Stimulated activated CD8-positive, alpha-beta memory T cell treated with anti-CD3 and anti-CD28 coated beads, Interleukin-12 subunit alpha, Interleukin-12 subunit beta, amount 100 ng/mL, for 24 hours (primary cell): ENCODE measurements around the gene IFI44.

Experiments used
- DNase-seq: peaks from one replicate; pipeline ENCODE4 v3.0.0-alpha.2; 2020; ENCODE audit errors: extremely low read depth

IFI44 gene, protein sequence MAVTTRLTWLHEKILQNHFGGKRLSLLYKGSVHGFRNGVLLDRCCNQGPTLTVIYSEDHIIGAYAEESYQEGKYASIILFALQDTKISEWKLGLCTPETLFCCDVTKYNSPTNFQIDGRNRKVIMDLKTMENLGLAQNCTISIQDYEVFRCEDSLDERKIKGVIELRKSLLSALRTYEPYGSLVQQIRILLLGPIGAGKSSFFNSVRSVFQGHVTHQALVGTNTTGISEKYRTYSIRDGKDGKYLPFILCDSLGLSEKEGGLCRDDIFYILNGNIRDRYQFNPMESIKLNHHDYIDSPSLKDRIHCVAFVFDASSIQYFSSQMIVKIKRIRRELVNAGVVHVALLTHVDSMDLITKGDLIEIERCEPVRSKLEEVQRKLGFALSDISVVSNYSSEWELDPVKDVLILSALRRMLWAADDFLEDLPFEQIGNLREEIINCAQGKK

GRCh38 chr1:78649628-78650027 is at the start of gene IFI44:
Gene IFI44, plus strand, starts transcription at chr1:78649831. Its CDS starts 365 bp downstream, at chr1:78650196.
- peak; percentile 35 for DNase-seq

DNA sequence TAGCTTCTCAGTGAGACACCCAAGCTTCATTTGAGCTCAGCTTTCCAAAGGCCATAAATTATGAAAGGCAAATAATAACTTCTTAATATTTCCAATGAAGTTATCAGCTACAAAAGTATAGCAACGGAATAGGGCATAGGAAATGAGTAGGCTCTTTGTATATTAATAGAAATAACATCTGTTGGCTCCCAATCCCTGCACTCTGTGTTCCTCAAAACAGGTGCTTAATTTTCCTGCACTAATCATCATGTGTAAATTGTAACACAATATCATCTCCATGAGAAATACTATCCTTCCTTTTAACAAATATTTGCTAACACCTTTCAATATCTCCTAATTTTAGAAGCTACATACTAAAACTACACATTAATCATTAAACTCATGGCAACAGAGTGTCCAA is 48.6 kb upstream of the IFI44 start:
- no peak for DNase-seq

GRCh38 chr1:78603206-78603605 is 46.4 kb upstream of the IFI44 start:
- no peak for DNase-seq

DNA sequence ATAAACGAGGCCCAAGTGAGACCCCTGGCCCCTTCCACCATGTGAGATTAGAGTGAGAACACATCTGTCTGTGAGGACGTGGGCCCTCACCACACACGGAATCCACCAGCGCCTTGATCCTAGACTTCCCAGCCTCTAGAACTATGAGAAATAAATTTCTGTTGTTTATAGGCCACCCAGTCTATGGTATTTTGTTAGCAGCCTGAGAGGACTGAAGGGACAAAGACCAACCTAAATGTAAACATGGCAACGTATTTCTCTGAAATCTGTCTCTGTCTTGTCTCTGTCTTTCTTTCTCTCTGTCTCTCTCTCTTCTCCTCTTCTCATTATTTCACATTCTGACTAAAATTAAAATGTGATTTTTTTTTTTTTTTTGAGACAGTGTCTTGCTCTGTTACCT is 45.0 kb upstream of the IFI44 start:
- no peak for DNase-seq

DNA sequence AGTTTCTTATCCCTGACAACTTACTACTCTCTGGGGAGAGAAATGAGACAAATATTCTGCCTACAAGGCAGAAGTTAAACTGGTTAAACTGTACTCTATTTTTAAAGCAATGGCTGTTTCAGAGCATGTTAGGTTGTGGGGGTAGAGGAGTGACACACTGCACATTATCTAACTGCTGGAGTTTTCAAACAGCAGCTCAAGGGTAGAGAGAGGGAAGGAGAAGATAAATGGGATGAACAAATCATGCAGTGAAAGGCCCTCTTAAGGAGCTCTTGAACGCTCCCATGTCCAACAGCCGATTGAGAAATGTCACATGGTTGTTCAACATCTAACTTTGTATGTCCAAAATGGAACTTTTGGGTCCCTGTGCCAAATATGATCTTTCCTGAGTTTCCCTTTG is 43.4 kb upstream of the IFI44 start:
- DNase-seq = no peak

DNA sequence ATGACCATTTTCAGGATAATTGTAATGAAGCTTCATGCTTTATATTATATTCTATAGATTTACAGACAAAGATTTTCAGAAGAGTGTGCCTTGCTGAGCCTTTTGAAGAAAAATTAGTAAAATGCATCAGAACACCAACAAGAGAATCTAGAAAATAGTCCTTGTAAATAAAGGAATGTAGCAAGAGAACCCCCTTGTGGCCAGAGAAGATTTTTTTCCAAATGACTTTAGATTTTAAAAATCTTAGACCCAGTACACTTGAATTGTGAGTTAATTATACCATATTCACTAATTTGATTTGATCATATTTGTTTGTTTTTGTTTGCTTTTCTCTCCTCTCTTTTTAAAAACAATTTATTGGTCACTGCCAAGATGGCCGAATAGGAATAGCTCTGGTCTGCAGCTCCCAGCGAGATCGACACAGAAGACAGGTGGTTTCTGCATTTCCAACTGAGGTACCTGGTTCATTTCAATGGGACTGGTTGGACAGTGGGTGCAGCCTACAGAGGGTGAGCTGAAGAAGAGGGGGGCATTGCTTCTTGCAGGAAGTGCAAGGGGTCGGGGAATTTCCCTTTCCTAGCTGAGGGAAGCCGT is 42.2 kb upstream of the IFI44 start:
- no peak for DNase-seq

DNA sequence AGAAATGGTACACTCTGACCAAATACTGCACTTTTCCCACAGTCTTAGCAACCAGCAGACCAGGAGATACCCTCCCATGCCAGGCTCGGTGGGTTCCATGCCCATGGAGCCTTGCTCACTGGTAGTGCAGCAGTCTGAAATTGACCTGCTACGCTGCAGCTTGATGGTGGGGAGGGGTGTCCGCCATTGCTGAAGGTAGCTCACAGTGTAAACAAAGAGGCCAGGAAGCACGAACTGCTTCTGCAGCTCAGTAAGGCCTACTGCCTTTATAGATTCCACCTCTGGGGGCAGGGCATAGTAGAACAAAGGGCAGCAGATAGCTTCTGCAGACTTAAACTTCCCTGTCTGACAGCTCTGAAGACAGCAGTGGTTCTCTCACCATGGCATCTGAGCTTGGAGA is 41.7 kb upstream of the IFI44 start:
- DNase-seq = no peak

- no peak for DNase-seq
These were observed 32.0 kb upstream of the IFI44 start for GRCh38 chr1:78617615-78618026.

DNA sequence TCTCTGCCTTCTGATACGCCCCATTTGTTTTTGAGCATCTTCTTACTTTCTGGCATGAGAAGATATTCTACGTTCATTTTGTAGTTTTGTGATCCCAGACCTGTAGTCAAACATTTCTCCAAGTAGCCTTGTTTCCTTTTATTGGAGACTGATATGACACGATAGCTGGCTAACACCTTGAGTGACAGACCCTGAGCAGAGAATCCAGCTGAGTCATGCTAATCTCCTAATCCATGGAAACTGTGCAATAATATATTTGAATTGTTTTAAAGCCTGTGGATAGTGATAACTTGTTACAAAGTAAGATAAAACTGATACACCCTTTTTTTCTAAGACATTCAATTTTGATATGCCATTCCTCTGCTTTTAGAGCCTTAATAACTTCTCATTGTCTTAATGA is 30.6 kb upstream of the IFI44 start:
- DNase-seq = no peak

GRCh38 chr1:78619446-78619802 is 30.2 kb upstream of the IFI44 start:
- no peak for DNase-seq

DNA sequence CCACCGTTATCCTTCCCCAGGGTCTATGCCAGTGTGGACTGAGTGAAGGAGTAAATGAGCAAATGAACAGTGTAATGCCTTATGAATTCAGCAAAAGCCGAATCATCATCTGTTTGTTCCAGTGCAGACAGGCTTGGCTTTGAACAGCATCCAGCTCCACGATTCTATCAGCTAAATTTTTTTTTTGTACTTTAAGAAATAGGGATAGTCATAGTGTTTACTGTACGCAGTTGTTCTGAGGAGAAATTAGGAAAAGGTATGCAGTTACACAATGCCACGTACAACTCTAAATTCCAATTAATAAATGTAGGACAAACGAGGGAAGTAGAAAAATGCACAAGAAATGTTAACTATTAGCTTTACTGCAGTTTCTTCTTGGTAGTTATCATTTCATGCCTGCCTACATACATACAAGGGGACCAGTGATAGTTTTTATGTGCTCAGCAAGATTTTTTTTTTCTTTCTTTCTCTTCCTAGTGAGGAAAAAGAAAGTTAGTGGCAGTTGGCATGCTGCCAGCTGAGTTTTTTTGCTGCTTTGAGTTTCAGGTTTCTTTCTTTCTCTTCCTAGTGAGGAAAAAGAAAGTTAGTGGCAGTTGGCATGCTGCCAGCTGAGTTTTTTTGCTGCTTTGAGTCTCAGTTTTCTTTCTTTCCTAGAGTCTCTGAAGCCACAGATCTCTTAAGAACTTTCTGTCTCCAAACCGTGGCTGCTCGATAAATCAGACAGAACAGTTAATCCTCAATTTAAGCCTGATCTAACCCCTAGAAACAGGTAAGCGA is 29.6 kb upstream of the IFI44 start, which contains the start of gene IFI44L:
Gene IFI44L, plus strand, starts transcription at position 646 of the 777 bp plus-strand sequence. CDS start 7,468 bp downstream, outside the sequence.
- DNase-seq = peak; percentile 5

DNA sequence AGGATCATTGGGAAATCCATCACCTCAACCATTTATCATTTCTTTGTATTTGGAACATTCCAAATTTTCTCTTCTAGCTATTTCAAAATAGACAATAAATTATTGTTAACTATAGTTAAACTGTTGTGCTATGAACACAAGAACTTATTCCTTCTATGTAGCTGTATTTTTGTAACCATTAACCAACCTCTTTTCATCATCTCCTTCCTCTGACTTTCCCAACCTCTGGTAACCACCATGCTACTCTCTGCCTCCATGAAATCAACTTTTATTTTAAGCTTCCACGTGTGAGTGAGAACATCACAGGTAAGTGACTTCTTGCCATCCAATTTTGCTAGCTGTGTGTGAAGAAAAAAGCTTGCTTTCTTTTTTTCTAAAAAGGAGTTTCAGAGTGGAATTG is 29.0 kb upstream of the IFI44 start:
- no peak for DNase-seq

DNA sequence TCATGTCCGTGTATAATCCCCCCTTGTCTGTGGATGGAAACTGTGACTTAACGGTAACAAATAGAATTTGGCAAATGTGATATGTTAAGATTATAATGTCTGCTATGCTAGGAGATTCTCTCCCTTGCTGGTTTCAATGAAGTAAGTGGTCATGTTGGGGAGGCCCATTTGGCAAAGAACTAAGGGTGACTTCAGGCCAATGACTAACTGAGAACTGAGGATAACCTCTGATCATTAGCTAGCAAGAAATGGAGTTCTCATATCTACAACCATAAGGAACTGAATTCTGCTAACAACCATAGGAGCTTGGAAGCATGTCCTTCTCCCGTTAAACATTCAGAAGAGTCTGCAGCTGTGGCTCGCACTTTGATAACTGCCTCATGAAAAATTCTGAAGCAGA is 27.1 kb upstream of the IFI44 start:
- DNase-seq = no peak

GRCh38 chr1:78624035-78624434 is 25.6 kb upstream of the IFI44 start:
- no peak for DNase-seq

DNA sequence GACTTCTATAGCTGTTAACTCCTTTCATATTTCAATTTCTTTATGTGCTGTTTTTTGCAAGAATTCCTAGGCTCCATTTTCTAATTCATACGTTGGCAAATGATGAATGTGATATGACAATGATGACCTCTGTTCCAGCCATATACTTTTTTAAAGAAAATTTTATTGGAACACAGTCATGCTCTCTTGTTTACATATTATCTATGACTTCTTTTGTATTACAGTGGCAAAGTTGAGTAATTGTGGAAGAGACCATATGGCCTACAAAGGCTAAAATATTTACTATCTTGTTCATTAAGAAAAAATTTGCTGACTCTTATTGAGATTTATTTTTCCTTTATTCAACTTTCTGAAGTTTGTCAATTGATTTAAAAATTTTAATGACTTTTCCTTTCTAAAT is 22.3 kb upstream of the IFI44 start:
- DNase-seq = no peak

DNA sequence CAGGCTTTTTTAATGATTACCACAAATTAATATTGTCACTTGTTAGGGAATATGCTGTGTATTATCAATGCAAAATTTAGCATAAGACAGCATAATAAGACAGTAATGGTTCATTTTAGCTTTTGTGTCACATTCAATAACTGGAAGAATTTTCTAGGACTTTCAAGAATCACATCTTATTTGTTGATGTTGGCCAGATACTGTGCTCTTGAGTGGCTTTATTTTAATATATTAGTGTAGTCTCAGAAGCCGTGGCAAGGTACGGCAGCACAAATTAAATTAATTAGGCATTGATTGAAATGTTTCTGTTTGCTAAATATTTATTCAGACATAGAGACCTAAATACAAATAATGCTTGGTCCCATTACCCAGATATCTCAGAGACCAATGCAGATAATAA is 19.0 kb upstream of the IFI44 start:
- no peak for DNase-seq

DNA sequence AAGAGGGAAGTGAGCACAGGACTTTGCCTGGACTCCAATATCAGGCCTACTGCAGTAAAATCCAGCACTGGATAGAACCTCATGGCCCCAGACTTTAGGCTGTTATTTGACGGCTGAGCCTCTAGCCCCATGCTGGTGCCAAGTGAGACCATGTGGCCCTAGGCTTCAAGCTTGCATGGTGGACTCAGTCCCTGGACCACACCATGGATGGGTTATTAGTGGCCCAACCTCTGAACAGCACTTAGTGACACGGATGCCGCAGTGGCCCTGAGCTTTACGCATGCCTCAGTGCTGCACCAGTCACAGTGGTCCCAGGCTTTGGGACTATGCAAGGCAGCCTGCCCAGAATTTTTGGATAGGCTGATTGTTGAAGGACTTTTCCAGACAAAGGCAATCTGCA is 16.4 kb upstream of the IFI44 start:
- no peak for DNase-seq

DNA sequence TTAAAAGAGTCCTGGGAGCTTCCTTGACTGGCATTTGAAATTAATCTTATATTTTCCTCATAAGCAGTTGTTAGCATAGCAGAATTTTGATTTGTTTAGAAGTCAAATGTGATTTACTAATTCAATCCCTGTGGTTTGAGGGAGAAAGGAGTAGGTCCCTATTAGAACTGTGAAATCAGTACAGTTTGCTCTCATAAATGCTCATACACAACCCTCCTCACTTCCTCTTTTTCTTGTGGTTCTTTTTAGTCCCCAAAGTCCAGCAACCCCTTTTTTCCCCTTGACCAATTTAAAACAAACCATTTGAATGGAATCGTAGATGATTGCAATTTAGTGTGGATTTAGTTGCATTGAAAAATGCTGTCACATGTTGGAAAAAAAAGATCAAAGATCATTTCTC is 9.2 kb upstream of the IFI44 start:
- no peak for DNase-seq

DNA sequence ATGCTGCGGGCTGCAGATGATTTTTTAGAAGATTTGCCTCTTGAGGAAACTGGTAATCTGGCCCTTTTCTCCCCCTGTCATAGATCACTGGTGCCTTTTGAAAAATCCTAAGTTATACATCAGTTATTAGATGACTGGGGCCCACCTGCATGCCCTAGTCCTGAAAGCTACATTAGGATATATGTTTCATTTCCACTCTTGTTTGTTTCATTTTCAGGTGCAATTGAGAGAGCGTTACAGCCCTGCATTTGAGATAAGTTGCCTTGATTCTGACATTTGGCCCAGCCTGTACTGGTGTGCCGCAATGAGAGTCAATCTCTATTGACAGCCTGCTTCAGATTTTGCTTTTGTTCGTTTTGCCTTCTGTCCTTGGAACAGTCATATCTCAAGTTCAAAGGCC is 8.1 kb upstream of the IFI44 start:
- DNase-seq = no peak

DNA sequence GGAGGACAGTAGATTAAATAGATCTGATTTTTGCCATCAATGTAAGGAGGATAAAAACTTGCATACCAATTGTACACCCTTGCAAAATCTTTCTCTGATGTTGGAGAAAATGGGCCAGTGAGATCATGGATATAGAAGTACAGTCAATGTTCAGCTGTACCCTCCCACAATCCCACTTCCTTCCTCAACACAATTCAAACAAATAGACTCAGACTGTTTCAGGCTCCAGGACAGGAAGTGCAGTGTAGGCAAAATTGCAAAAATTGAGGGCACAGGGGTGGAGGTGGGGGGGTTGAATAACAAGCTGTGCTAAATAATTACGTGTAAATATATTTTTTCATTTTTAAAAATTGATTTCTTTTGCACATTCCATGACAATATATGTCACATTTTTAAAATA is 3.9 kb upstream of the IFI44 start:
- DNase-seq = no peak

- DNase-seq = no peak
These were observed 2.4 kb upstream of the IFI44 start for GRCh38 chr1:78647238-78647637.

GRCh38 chr1:78650114-78650660 is 556 bp downstream of the IFI44 start:
- no peak for DNase-seq
